GM18867 (cell line): ENCODE results near the gene PTTG1.

ENCODE experiments used
- ATAC-seq: cut with Tn5 transposase; IDR thresholded peaks from one replicate; pipeline ENCODE4 v1.9.1; 2021; ENCODE audit warnings: mild to moderate bottlenecking, moderate library complexity; ENCODE audit not compliant: unreplicated experiment

PTTG1 gene

DNA sequence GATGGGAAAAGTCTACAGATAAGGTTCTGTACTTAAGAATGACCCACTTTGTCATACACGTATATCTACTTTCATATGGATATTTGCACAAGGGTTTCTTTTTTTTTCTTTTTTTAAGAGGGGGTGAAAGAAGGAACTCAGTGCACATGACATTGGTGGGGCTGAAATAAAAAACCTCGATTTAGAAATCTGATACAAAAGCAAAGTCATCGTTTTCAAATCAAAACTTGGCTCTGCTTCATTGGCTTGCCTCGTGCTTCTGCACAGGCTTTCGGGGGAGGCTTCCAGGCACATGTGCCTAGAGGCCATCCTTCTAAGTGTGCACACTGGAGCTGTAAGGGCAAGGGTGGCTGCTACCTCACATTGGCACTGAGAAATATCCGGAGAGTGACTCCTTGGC lies 31.1 kb downstream of the PTTG1 start:
- ATAC-seq, result no peak

DNA sequence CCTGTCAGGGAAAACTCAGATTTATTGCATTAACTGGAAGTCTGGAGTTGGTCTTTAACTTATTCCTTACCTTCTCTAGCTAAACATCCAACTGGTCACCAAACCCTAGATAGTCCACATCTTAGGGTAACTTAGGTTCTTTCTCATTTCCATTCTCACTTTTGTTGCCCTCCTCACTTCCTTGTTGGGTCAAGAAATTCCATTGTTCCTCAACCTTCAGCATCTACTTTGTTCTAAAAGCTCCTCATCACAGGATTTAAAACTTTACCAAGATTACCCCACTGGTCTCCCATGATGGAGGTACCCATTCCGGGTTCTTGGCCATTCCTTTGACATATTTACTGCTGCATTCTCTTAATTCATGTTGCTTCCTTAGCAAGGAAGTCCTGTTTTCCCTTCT lies 32.1 kb downstream of the PTTG1 start:
- ATAC-seq, result no peak

DNA sequence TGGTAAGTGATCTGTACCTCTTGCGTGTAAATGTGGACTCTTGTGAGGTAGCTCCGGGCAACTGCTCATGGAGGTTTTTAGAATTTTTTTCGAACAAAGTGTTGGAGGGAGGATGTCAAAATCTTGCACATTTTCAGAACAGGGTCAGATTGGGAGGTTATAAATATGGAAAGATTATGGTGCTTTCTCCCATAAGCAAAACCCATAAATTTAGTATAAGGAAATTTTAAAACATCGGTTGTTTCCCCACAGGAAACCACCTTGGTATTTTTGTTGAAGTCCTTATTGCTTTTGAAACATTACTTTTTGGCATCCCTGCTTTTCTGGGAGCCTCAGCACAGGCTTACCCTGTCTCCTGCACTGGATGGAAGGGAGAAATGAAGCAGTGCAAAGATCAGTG lies 33.9 kb downstream of the PTTG1 start:
- ATAC-seq, result no peak

DNA sequence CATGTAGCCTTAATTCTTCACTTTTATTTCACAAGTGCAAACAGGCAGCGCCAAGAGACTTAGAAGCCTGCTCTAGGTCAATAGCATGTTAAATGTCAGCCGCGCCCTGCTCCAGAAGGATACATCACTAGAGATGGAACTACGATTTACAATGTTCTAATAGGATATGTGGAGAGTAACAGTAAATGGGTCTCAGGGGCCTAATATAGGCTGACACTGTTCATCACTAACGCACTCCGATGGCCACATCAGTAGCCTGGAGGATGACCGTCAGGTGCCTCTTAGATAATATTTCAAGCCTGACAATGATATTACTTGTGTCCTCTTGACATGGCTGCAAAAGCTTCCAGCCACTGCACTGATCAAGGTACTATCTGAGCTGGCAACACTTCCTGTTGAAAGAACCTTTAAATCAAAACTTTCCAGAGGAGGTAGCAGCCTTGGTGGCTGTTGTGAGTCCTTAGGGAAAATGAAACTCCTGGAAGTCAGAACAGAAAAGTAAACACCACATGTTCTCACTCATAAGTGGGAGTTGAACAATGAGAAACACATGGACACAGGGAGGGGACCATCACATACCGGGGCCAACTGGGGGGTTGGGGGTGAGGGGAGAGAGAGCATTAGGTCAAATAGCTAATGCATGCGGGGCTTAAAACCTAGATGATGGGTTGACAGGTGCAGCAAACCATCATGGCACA lies 35.0 kb downstream of the PTTG1 start:
- no peak for ATAC-seq

DNA sequence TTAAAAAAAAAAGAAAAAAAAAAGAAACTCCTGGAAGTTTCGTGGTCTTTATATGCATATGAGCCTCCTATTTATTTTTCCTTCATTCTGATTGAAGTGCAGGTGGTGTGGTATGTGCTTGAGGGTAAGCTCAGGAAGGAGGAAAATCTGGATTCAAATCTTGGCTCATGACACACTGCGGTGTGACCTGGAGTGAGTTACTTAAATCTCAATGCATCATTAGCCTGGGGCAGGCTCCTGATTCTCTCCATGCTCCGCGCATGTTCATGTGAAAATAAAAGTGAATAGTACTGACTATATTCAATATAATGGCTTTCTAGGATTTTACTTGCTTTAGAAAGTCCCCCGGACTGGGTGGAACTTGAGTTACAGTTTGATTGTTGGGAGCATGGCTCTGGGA lies 35.6 kb downstream of the PTTG1 start:
- no peak for ATAC-seq

DNA sequence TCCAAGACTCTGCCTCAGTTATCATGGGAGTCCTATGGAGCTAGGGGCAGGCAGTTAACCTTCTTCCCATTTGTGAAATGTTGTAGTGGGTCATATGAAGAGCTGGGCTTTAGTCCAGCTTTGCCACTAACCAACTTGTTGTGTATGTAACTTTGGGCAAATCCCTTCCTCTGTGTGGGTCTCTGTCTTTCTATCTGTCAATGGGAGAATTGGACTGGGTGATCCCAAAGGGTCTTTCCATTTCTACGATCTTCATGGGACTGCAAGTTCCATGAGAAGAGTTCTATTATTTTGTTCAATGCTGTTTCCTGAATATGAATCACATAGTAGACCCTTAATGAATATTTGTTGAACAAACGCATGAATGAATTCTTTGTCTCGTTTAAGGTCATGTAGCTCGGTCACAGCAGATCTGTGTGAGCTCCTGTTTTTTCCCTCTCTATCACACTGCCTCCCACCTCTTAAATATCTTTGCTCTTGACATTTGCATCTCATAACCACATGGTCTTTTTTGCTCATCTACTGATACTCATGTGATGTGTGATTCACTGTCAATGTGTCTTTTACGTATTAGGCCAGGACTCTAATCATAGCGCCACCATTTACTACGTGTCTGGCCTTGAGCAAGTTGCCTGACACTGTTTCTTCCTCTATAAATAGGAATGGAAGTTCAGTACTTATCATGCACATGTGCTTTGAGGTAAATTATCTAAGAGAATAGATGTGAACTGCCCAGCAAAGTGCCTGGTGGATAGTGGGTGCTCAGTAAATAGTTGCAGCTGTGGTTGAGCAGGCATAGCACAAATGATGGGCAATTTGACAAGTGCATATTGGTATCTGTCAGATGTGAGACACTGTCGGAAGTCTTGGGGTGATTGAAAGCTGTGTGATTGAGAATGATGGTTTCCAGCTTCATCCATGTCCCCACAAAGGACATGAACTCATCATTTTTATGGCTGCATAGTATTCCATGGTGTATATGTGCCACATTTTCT lies 37.4 kb downstream of the PTTG1 start:
- ATAC-seq, result peak; percentile 84

DNA sequence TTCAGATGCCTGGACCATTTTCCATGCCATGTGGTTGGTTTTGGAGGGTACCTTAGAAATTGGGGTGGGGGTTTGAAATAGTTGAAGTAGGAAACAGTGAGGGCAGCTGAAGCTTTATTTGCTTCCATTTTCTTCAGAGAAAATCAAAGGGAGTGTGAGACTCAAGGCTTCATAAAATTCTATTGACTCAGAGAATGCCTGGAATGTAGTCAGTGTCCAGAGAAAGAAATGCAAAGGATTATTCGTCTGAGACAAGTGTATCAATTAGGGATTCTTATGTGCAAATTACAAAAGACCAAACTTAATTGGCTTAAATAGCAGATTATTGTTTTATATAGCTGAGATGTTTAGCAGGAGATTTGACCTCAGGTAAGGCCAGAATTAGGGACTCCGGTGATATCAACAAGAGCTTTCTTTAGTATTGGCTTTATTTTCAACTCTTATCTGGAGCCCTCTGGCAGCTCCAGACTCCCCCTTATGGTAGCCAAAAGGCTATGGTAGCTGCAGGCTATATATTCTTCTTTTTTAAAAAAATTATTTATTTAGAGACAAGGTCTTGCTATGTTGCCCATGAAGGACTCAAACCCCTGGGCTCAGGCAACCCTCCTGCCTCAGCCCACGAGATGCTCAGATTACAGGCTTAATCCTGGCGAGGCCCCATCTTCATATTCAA lies 38.9 kb downstream of the PTTG1 start:
- ATAC-seq, result no peak

DNA sequence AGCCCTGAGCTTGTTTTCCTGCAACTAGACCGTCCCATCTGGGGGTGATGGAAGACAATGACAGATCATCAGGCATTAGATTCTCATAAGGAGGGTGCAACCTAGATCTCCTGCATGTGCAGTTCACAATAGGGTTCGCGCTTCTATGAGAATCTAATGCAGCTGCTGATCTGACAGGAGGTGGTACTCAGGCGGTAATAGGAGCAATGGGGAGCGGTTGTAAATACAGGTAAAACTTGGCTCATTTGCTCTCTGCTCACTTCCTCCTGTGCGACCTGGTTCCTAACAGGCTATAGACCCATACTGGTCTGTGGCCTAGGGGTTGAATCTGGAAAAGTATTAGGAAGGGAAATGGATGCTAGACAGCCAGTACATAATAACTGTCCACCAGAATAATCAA lies 39.7 kb downstream of the PTTG1 start:
- ATAC-seq, result no peak

DNA sequence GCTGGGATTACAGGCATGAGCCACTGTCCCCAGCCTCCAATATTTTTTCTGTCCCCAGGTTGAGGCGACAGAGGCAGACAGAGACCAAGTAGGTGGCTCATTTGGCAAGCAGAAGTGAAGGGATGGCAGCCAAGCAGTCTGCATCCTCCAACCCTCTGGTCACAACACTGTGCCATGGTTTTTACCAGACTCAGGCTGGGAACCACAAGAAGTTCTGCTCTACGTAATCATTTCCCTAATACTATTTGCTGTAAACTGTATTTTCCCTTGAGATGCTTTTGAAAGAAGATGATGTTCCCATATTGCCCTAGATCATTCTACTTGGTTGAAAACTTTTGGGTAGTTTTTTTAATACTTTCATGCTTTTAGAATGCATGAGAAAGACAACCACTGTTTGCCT lies 40.5 kb downstream of the PTTG1 start:
- ATAC-seq, result no peak

DNA sequence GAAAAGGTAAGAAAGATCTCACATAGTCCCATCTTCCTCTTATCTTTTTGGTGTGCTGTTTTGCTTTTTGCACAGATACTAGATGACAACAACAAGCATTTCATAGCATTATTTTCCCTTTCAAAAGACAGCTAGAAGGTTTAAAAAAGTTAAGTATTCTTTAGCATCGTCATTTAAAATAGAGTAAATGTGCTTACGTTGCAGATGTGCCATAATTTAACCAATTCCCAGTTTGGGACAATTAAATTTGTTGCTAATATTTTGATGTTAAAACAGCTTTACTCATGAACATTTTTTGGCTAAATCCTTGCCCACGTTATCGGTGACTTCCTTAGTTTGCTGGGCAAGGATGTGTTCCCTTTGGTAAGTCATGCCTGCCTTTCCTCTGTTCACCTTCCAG lies 41.6 kb downstream of the PTTG1 start:
- ATAC-seq, result no peak

DNA sequence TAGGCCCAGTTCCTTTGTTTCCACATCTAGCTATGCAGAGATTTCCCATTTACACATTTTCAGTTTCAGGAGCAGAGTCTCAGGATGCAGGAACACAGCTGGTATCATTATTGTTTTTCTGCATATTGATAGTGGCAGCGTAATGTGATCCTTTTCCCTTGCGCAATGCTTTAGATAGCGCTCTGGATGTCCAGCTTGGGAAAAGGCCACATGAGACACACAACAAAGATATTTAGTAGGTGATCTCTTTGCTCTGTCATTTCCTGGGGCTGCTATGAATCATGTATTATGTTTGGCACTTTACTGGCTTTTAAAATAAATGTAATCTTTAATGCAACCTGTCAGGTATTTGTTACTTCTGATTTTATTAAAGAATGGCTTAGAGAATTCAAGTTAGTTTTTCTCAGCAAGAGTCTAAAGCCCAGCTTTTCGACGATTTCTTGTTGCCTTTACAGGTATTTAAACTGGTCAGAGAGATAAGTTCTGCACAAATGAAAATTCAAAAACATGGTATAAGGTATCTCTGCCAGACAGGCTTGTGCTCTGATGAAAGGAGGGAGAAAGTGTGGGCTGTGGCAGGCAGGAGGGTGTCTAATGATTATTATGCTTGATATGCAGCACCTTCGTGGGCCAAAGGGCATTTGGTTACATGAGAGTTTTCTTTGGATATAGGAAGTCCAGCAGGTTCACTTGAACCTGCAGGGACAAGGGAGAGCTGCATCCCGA lies 42.2 kb downstream of the PTTG1 start:
- ATAC-seq, result no peak

DNA sequence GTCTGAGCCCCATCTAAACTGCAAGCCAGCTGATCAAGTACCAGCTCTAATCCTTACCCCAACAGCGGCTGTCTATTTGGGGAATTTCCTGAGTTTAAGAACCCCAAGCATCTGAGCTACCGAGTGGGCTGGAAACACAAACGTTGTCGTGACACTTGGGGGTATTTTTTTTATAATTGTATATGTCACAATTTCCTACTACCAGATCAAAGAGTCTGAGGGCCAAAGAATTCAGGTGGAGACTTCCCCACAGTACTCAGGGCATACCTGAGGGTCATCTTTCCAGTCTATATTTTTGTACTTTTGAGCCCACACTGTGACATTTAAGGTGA lies 42.8 kb downstream of the PTTG1 start:
- no peak for ATAC-seq

DNA sequence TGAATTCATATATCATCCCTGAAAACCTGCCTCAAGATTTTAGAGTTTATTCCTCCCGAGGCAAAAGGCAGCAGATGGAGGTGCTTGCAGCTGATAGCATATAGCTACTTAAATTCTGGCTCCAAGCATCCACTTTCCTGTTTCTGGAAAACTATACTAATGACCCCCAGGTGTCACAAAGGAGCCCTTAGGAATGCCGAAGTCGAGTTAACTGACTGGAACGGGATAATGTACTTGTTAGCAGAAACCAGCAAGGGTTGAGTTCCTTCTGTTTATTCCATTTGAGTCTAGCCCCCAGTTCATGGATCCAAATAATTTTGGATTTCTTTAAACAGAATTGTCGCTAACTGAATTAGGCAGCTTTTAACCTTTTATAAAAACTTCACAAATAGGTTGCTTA lies 44.5 kb downstream of the PTTG1 start:
- ATAC-seq, result no peak

DNA sequence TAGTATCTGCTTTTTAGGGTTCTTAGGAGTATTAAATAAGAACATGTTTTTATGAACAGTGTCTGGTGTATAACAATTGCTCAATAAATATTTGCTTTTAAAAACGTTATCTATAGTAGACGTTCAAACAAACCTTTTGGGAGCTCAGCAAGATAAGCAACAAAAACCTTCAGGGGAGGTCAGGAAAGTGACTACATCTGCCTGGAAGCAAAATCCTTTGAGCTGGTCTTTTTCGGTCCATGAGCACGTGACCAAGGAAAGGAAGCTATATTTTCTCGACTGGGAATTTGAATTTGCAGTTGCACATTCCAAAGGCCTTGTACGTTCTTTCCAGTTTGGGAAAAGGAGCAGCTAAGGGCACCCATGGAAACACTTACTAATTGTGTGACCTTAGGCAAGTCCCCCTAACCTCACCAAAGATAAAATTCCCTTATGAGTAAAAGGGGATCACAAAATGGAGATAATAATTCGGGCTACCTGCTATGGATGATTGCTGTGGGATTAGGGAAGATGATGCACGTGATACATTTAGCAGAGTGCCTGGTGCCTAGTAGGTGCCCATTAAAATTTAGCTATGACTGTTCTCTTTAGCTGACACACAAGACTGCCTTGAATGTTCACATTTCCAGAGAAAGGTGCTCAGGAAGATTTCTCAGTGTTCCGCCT lies 45.4 kb downstream of the PTTG1 start:
- peak; percentile 10 for ATAC-seq

DNA sequence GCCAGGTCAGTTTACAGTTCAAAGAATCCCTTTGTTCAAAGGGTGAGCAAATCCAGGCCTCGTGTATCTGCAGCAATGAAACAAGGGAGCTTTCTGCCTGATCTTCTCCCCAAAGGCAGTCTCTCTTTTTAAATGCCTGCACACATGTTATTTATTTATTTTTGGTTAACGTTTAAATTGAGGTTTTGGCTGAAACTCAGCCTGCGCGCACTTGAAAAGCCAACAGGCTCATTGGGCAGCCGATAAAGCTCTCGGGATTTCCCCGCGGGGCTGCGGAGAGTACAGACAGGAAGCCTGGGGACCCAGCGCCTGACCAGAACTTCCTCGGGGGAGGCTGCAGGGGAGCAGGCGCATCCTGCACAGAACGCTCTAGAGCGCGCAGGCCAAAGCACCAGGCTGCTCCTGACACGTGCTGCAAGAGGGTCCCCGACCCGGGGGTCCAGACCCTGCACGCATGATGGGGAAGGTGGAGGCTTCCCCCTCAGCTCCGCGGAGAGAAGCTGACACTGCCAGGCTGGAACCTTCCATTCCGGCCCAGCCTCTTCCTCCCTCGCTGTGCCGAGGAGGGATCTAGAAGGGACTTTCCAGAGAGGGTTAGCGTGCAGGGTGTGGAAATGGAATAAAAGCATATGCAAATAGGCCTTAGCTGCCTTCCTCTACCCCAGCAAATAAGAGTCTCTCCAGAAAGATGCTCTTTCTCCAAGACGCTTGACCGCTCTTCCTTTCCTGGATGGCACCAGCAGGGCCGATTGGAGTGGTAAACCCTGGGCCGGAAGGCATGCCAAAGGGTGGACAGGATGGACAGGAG lies 46.1 kb downstream of the PTTG1 start:
- ATAC-seq, result peak; percentile 90

DNA sequence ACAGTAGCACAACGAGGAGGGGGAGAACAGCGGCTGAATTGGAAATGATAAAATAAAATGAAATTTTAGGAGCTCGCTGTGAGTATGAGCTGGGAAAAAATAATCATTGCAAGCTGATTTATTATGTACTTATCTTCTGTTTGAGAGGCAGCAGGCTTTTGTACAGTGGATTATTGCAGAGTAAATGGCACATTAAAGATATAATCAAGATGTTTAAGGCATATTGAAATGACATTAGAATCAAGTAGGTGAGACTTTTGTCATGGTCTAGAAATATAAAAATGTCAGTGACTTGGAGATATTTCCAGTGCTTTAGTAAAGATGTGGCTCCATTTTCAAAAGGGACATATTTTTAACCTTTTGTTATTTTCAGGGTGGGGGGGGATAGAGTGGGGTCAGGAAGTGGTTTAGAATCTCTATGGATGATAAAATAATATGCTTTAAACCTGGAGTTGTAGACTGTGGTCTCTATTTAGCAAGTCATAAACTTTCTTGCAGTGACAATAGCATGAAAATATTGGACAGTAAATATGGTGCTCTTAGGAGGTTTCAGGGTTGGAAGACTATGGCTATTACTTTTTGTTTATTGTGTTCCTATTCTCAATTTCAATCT lies 46.8 kb downstream of the PTTG1 start:
- ATAC-seq, result no peak

DNA sequence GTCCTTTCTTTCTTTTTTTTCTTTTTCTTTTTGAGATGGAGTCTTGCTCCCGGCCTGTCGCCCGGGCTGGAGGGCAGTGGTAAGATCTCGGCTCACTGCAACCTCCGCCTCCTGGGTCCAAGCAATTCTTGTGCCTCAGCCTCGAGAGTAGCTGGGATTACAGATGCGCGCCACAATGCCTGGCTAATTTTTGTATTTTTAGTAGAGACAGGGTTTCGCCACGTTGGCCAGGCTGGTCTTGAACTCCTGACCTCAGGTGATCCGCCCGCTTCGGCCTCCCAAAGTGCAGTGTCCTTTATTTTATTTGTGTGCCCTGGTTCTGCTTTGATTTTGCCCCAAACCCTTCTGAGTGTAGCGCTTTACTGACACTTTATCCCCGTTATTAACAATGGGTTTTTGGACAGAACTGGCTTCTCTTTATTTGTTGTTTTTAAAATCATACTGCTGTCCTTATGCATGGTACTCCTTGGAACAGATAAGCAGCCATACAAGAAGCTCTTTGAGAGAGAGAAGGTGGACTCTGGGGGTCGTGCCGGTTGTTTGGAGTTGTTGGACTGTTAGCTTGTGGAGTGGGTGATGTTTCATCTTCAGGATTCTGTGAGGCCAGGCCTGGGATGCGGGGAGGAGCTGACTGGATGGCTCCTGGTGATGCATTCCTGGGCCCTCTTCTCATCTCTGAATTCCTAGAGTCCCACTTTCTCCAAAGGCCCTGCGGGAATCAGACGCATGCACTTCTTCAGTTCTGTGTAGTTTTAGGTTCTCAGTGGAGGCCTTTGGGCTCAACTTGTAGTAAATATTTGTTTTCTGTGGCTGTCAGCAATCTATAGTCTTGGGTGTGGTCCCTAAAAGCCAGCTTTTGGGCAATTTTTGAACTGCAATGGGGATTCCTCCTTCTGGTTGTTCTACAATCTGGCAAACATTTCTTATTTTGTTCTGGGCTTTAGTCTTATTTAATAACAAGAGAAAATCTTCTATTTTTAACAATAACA lies 47.8 kb downstream of the PTTG1 start:
- no peak for ATAC-seq
